ENCODE measurements around the gene PACRG. TPM values are rescaled to one million over a fixed set of nuclear protein-coding genes. Genes with fewer than 3 reads are reported as not detected.

PACRG gene
- total and polyA plus RNA-seq, 9 donors: 2.5 to 33.1 (median 3.8) TPM

GRCh38 chr6:163301726-163302635 is 574.2 kb downstream of the PACRG start:
- H3K4me1 ChIP-seq (ENCODE audit: insufficient read depth): no peaks in the 10 kb centered on the region
- 31 to 50% (median 34%) methylated on average over 8 of the region's 8 CpGs for WGBS, 3 donors
- H3K27ac ChIP-seq: no peak overlapping the region
- H3K27me3 ChIP-seq: no peaks in the 10 kb centered on the region
- no peaks in the 10 kb centered on the region for H3K36me3 ChIP-seq
- DNase-seq: no peak
- intact Hi-C loops (cut with DNase I): no loop called here
- no peak for TF ChIP-seq CTCF (IDR thresholded peaks at IDR 0.05)
- no peak for TF ChIP-seq POLR2A (IDR thresholded peaks at IDR 0.05)
- no peak for TF ChIP-seq EP300 (IDR thresholded peaks at IDR 0.05)
- no peak overlapping the region for H3K4me3 ChIP-seq
- no peaks in the 10 kb centered on the region for H3K9me3 ChIP-seq

GRCh38 chr6:163302747-163303146 is 575.0 kb downstream of the PACRG start:
- Histone ChIP-seq H3K27me3 (no peaks in the 10 kb centered on the region), H3K9me3 (no peaks in the 10 kb centered on the region), H3K4me3 (no peak overlapping the region), H3K4me1 (ENCODE audit: insufficient read depth) (no peaks in the 10 kb centered on the region), H3K36me3 (no peaks in the 10 kb centered on the region), H3K27ac (no peak overlapping the region)
- WGBS, 3 donors: 83 to 91% (median 86%) methylated on average over 9 of the region's 9 CpGs
- intact Hi-C loops (cut with DNase I): no loop called here
- no peak for TF ChIP-seq EP300 (IDR thresholded peaks at IDR 0.05)
- no peak for TF ChIP-seq POLR2A (IDR thresholded peaks at IDR 0.05)
- no peak for TF ChIP-seq CTCF (IDR thresholded peaks at IDR 0.05)
- no peak for DNase-seq

- no peaks in the 10 kb centered on the region for H3K9me3 ChIP-seq
- H3K27me3 ChIP-seq: no peaks in the 10 kb centered on the region
- H3K4me1 ChIP-seq (ENCODE audit: insufficient read depth): no peaks in the 10 kb centered on the region
- no peak for DNase-seq
- no peak for TF ChIP-seq EP300 (IDR thresholded peaks at IDR 0.05)
- no peak for TF ChIP-seq CTCF (IDR thresholded peaks at IDR 0.05)
- no peak for TF ChIP-seq POLR2A (IDR thresholded peaks at IDR 0.05)
- intact Hi-C loops (cut with DNase I): no loop called here
- 48 to 59% (median 48%) methylated on average over 2 of the region's 2 CpGs for WGBS, 3 donors
- H3K27ac ChIP-seq: no peak overlapping the region
- no peaks in the 10 kb centered on the region for H3K36me3 ChIP-seq
- no peak overlapping the region for H3K4me3 ChIP-seq
Observed at GRCh38 chr6:163306000-163306399, 578.2 kb downstream of the PACRG start.

GRCh38 chr6:163308629-163309440 is 581.1 kb downstream of the PACRG start:
- 92 to 93% (median 92%) methylated on average over 22 of the region's 22 CpGs for WGBS, 3 donors
- DNase-seq: no peak
- TF ChIP-seq POLR2A (IDR thresholded peaks at IDR 0.05): no peak
- TF ChIP-seq CTCF (IDR thresholded peaks at IDR 0.05): no peak
- no peak for TF ChIP-seq EP300 (IDR thresholded peaks at IDR 0.05)

More at GRCh38 chr6:163308629-163309440, 581.1 kb downstream of the PACRG start:
- H3K4me3 ChIP-seq: no peak overlapping the region
- H3K27me3 ChIP-seq: no peaks in the 10 kb centered on the region
- H3K4me1 ChIP-seq (ENCODE audit: insufficient read depth): no peaks in the 10 kb centered on the region
- H3K36me3 ChIP-seq: no peaks in the 10 kb centered on the region
- no peak overlapping the region for H3K27ac ChIP-seq
- intact Hi-C loops (cut with DNase I): no loop called here
- no peaks in the 10 kb centered on the region for H3K9me3 ChIP-seq

Measured in ovary (tissue), 9 donors.